Measurements from ENCODE around the gene NACA.
A peak's percentile ranks its signal among the peaks of the same experiment; 100 is the strongest.
"Not testable (repeated sequence)": the region's sequence is repeated elsewhere in the genome, so short reads cannot be mapped to it uniquely, and the experiment has no call there.

The NACA gene

GRCh38 chr12:56724972-56725722, at the start of gene NACA:
Gene NACA, minus strand, starts transcription at chr12:56725299. Its CDS starts 778 bp downstream, at chr12:56724521.
- peak; percentile 91 for DNase-seq (ENCODE audit: low read depth)

- DNase-seq (ENCODE audit: low read depth): no peak
Observed at GRCh38 chr12:56773113-56773512, 48.0 kb upstream of the NACA start.

- no peak for DNase-seq (ENCODE audit: low read depth)
Observed at GRCh38 chr12:56772625-56773024, 47.5 kb upstream of the NACA start.

- DNase-seq (ENCODE audit: low read depth): no peak
Observed at GRCh38 chr12:56769868-56770267, 44.8 kb upstream of the NACA start.

GRCh38 chr12:56768424-56768823, 43.3 kb upstream of the NACA start:
- DNase-seq (ENCODE audit: low read depth): no peak

- no peak for DNase-seq (ENCODE audit: low read depth)
Observed at GRCh38 chr12:56766535-56766934, 41.4 kb upstream of the NACA start.

GRCh38 chr12:56763753-56764657, 38.9 kb upstream of the NACA start:
- no peak for DNase-seq (ENCODE audit: low read depth)

- no peak for DNase-seq (ENCODE audit: low read depth)
Observed at GRCh38 chr12:56761812-56762211, 36.7 kb upstream of the NACA start.

- DNase-seq (ENCODE audit: low read depth): no peak
Observed at GRCh38 chr12:56760460-56760859, 35.4 kb upstream of the NACA start.

- no peak for DNase-seq (ENCODE audit: low read depth)
Observed at GRCh38 chr12:56759263-56759908, 34.3 kb upstream of the NACA start.

- no peak for DNase-seq (ENCODE audit: low read depth)
Observed at GRCh38 chr12:56758728-56759262, 33.7 kb upstream of the NACA start.

GRCh38 chr12:56757971-56758370, 32.9 kb upstream of the NACA start:
- DNase-seq (ENCODE audit: low read depth): not testable (repeated sequence)

GRCh38 chr12:56753566-56753965, 28.5 kb upstream of the NACA start:
- DNase-seq (ENCODE audit: low read depth): peak; percentile 72

GRCh38 chr12:56751712-56752598, 26.9 kb upstream of the NACA start, which contains the start of gene PRIM1:
Gene PRIM1, minus strand, starts transcription at chr12:56752323. Its CDS starts 25 bp downstream, at chr12:56752298.
- DNase-seq (ENCODE audit: low read depth): peak; percentile 59

GRCh38 chr12:56750596-56750995, 25.5 kb upstream of the NACA start:
- not testable (repeated sequence) for DNase-seq (ENCODE audit: low read depth)

- no peak for DNase-seq (ENCODE audit: low read depth)
Observed at GRCh38 chr12:56749853-56750252, 24.8 kb upstream of the NACA start.

GRCh38 chr12:56749359-56749758, 24.3 kb upstream of the NACA start:
- no peak for DNase-seq (ENCODE audit: low read depth)

- DNase-seq (ENCODE audit: low read depth): no peak
Observed at GRCh38 chr12:56728139-56728861, 3.2 kb upstream of the NACA start.

GRCh38 chr12:56726196-56726675, 1.1 kb upstream of the NACA start:
- not testable (repeated sequence) for DNase-seq (ENCODE audit: low read depth)

- no peak for DNase-seq (ENCODE audit: low read depth)
Observed at GRCh38 chr12:56725723-56726102, 614 bp upstream of the NACA start.

- no peak for DNase-seq (ENCODE audit: low read depth)
Observed at GRCh38 chr12:56724701-56724971, 463 bp downstream of the NACA start.
